ENCODE data around the gene SRR.

Gene SRR

GRCh38 chr17:2338315-2338657, 34.5 kb downstream of the SRR start:
- no peak for DNase-seq (ENCODE audit: low read depth in 1 of 2, low spot score in 1 of 2)

- DNase-seq (ENCODE audit: low read depth in 1 of 2, low spot score in 1 of 2), result no peak
Observed at GRCh38 chr17:2343421-2343820, 39.7 kb downstream of the SRR start.

- no peak for DNase-seq (ENCODE audit: low read depth in 1 of 2, low spot score in 1 of 2)
Observed at GRCh38 chr17:2344528-2344927, 40.8 kb downstream of the SRR start.

GRCh38 chr17:2346475-2346874, 42.7 kb downstream of the SRR start:
- no peak for DNase-seq (ENCODE audit: low read depth in 1 of 2, low spot score in 1 of 2)

- DNase-seq (ENCODE audit: low read depth in 1 of 2, low spot score in 1 of 2), result no peak
Observed at GRCh38 chr17:2347805-2348685, 44.3 kb downstream of the SRR start.

- DNase-seq (ENCODE audit: low read depth in 1 of 2, low spot score in 1 of 2), result no peak
Observed at GRCh38 chr17:2351269-2351668, 47.5 kb downstream of the SRR start.

GRCh38 chr17:2354311-2354710, 50.6 kb downstream of the SRR start:
- no peak for DNase-seq (ENCODE audit: low read depth in 1 of 2, low spot score in 1 of 2)

- no peak for DNase-seq (ENCODE audit: low read depth in 1 of 2, low spot score in 1 of 2)
Observed at GRCh38 chr17:2357237-2357636, 53.5 kb downstream of the SRR start.

- no peak for DNase-seq (ENCODE audit: low read depth in 1 of 2, low spot score in 1 of 2)
Observed at GRCh38 chr17:2357931-2358434, 54.2 kb downstream of the SRR start.

- no peak for DNase-seq (ENCODE audit: low read depth in 1 of 2, low spot score in 1 of 2)
Observed at GRCh38 chr17:2361010-2361760, 57.4 kb downstream of the SRR start.

- DNase-seq (ENCODE audit: low read depth in 1 of 2, low spot score in 1 of 2), result no peak
Observed at GRCh38 chr17:2362016-2362415, 58.3 kb downstream of the SRR start.

- no peak for DNase-seq (ENCODE audit: low read depth in 1 of 2, low spot score in 1 of 2)
Observed at GRCh38 chr17:2362416-2362815, 58.7 kb downstream of the SRR start.

- no peak for DNase-seq (ENCODE audit: low read depth in 1 of 2, low spot score in 1 of 2)
Observed at GRCh38 chr17:2362881-2363280, 59.1 kb downstream of the SRR start.

- DNase-seq (ENCODE audit: low read depth in 1 of 2, low spot score in 1 of 2), result no peak
Observed at GRCh38 chr17:2363318-2363717, 59.6 kb downstream of the SRR start.

- DNase-seq (ENCODE audit: low read depth in 1 of 2, low spot score in 1 of 2), result no peak
Observed at GRCh38 chr17:2363851-2364762, 60.4 kb downstream of the SRR start.

- no peak for DNase-seq (ENCODE audit: low read depth in 1 of 2, low spot score in 1 of 2)
Observed at GRCh38 chr17:2364763-2365116, 61.0 kb downstream of the SRR start.

GRCh38 chr17:2365132-2365531, 61.4 kb downstream of the SRR start:
- no peak for DNase-seq (ENCODE audit: low read depth in 1 of 2, low spot score in 1 of 2)

GRCh38 chr17:2366747-2367494, 63.2 kb downstream of the SRR start:
- no peak for DNase-seq (ENCODE audit: low read depth in 1 of 2, low spot score in 1 of 2)

- no peak for DNase-seq (ENCODE audit: low read depth in 1 of 2, low spot score in 1 of 2)
Observed at GRCh38 chr17:2368359-2368758, 64.6 kb downstream of the SRR start.

- DNase-seq (ENCODE audit: low read depth in 1 of 2, low spot score in 1 of 2), result no peak
Observed at GRCh38 chr17:2369039-2369438, 65.3 kb downstream of the SRR start.
